HEK293 (cell line): ENCODE measurements around the gene RILP.

Experiments
- HIC1 ChIP-seq: fragments of 450-650 bp; formaldehyde crosslinking; IDR thresholded peaks from 2 replicates; pipeline ENCODE4 v1.5.1; 2016; ENCODE audit warnings: missing biosample characterization, missing genetic modification characterization
- OVOL3 ChIP-seq: fragments of 450-650 bp; formaldehyde crosslinking; IDR thresholded peaks from 2 replicates; pipeline ENCODE4 v1.5.1; 2016; ENCODE audit warnings: missing biosample characterization, missing genetic modification characterization
- YY1 ChIP-seq: fragments of 450-650 bp; formaldehyde crosslinking; IDR thresholded peaks from 2 replicates; pipeline ENCODE4 v1.5.1; 2018; ENCODE audit warnings: missing biosample characterization, missing genetic modification characterization
- ZBTB11 ChIP-seq: fragments of 450-650 bp; formaldehyde crosslinking; conservative IDR thresholded peaks from 2 replicates; pipeline ENCODE4 v1.5.1; 2016; ENCODE audit warnings: low read depth, missing biosample characterization, missing genetic modification characterization
- ZBTB17 ChIP-seq: fragments of 450-650 bp; formaldehyde crosslinking; IDR thresholded peaks from 2 replicates; pipeline ENCODE4 v1.5.1; 2016; ENCODE audit warnings: missing biosample characterization, missing genetic modification characterization
- ZNF114 ChIP-seq: fragments of 450-650 bp; formaldehyde crosslinking; IDR thresholded peaks from 2 replicates; pipeline ENCODE4 v1.5.0; 2017; ENCODE audit warnings: missing biosample characterization, missing genetic modification characterization
- ZNF121 ChIP-seq: fragments of 450-650 bp; formaldehyde crosslinking; IDR thresholded peaks from 2 replicates; pipeline ENCODE4 v1.5.1; 2016; ENCODE audit warnings: missing biosample characterization, missing genetic modification characterization
- ZNF175 ChIP-seq: fragments of 450-650 bp; formaldehyde crosslinking; IDR thresholded peaks from 2 replicates; pipeline ENCODE4 v1.5.1; 2016; ENCODE audit warnings: missing biosample characterization, missing genetic modification characterization
- ZNF184 ChIP-seq: fragments of 450-650 bp; IDR thresholded peaks from 2 replicates; pipeline ENCODE4 v1.5.1; 2018; ENCODE audit warnings: missing biosample characterization, mild to moderate bottlenecking, missing genetic modification characterization
- ZNF23 ChIP-seq: fragments of 450-650 bp; formaldehyde crosslinking; IDR thresholded peaks from 2 replicates; pipeline ENCODE4 v1.5.1; 2016; ENCODE audit warnings: missing biosample characterization, missing genetic modification characterization, borderline replicate concordance
- ZNF24 ChIP-seq: fragments of 450-650 bp; formaldehyde crosslinking; IDR thresholded peaks from 2 replicates; pipeline ENCODE4 v1.5.1; 2016; ENCODE audit warnings: missing biosample characterization, missing genetic modification characterization
- ZNF266 ChIP-seq: fragments of 450-650 bp; formaldehyde crosslinking; IDR thresholded peaks from 2 replicates; pipeline ENCODE4 v1.5.1; 2016; ENCODE audit warnings: missing biosample characterization, missing genetic modification characterization, low read depth
- ZNF354C ChIP-seq: fragments of 450-650 bp; formaldehyde crosslinking; IDR thresholded peaks from 2 replicates; pipeline ENCODE4 v1.5.1; 2016; ENCODE audit warnings: missing biosample characterization, missing genetic modification characterization, low read depth, borderline replicate concordance
- ZNF398 ChIP-seq: fragments of 450-650 bp; formaldehyde crosslinking; IDR thresholded peaks from 2 replicates; pipeline ENCODE4 v1.5.1; 2017; ENCODE audit warnings: missing biosample characterization, missing genetic modification characterization
- ZNF433 ChIP-seq: fragments of 450-650 bp; formaldehyde crosslinking; IDR thresholded peaks from 2 replicates; pipeline ENCODE4 v1.5.1; 2016; ENCODE audit warnings: missing biosample characterization, missing genetic modification characterization, low read depth
- ZNF530 ChIP-seq: fragments of 450-650 bp; formaldehyde crosslinking; IDR thresholded peaks from 2 replicates; pipeline ENCODE4 v1.5.1; 2016; ENCODE audit warnings: low read depth, missing biosample characterization, missing genetic modification characterization
- ZNF548 ChIP-seq: fragments of 450-650 bp; formaldehyde crosslinking; IDR thresholded peaks from 2 replicates; pipeline ENCODE4 v1.5.1; 2016; ENCODE audit warnings: missing biosample characterization, missing genetic modification characterization
- ZNF561 ChIP-seq: fragments of 450-650 bp; IDR thresholded peaks from 2 replicates; pipeline ENCODE4 v1.5.1; 2018; ENCODE audit warnings: missing biosample characterization, missing genetic modification characterization, borderline replicate concordance
- ZNF645 ChIP-seq: fragments of 450-650 bp; formaldehyde crosslinking; IDR thresholded peaks from 2 replicates; pipeline ENCODE4; 2016; ENCODE audit warnings: missing biosample characterization, missing genetic modification characterization
- ZNF654 ChIP-seq: fragments of 450-650 bp; formaldehyde crosslinking; IDR thresholded peaks from 2 replicates; pipeline ENCODE4 v1.5.1; 2016; ENCODE audit warnings: low read depth, missing biosample characterization, missing genetic modification characterization
- ZNF785 ChIP-seq: fragments of 450-650 bp; formaldehyde crosslinking; IDR thresholded peaks from 2 replicates; pipeline ENCODE4 v1.5.1; 2016; ENCODE audit warnings: missing biosample characterization, missing genetic modification characterization
- ZNF843 ChIP-seq: fragments of 450-650 bp; formaldehyde crosslinking; IDR thresholded peaks from 2 replicates; pipeline ENCODE4 v1.5.1; 2016; ENCODE audit warnings: missing biosample characterization, missing genetic modification characterization
- TF ChIP-seq, protein P1 (sequence below): fragments of 450-650 bp; formaldehyde crosslinking; IDR thresholded peaks from 2 replicates; pipeline ENCODE4 v1.5.1; 2016; ENCODE audit warnings: missing biosample characterization, missing genetic modification characterization
- TF ChIP-seq, protein P2 (sequence below): fragments of 450-650 bp; formaldehyde crosslinking; IDR thresholded peaks from 2 replicates; pipeline ENCODE4 v1.5.1; 2017; ENCODE audit warnings: missing biosample characterization, mild to moderate bottlenecking, missing genetic modification characterization, moderate library complexity

Gene RILP

GRCh38 chr17:1628856-1629503 is 20.7 kb downstream of the RILP start (continued):
- 0 out of 2 replicates have a peak, but pooled peaks have one; percentile 52 for TF ChIP-seq ZNF561
- no peak for TF ChIP-seq ZNF645
- TF ChIP-seq, protein P1, sequence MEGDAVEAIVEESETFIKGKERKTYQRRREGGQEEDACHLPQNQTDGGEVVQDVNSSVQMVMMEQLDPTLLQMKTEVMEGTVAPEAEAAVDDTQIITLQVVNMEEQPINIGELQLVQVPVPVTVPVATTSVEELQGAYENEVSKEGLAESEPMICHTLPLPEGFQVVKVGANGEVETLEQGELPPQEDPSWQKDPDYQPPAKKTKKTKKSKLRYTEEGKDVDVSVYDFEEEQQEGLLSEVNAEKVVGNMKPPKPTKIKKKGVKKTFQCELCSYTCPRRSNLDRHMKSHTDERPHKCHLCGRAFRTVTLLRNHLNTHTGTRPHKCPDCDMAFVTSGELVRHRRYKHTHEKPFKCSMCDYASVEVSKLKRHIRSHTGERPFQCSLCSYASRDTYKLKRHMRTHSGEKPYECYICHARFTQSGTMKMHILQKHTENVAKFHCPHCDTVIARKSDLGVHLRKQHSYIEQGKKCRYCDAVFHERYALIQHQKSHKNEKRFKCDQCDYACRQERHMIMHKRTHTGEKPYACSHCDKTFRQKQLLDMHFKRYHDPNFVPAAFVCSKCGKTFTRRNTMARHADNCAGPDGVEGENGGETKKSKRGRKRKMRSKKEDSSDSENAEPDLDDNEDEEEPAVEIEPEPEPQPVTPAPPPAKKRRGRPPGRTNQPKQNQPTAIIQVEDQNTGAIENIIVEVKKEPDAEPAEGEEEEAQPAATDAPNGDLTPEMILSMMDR = no peak
- no peak for TF ChIP-seq ZNF121 (tag by site-specific recombination)
- TF ChIP-seq HIC1 = no peak
- 0 out of 2 replicates have a peak, but pooled peaks have one; percentile 9 for TF ChIP-seq ZNF24 (tag by site-specific recombination)
- no peak for TF ChIP-seq ZNF175
- no peak for TF ChIP-seq ZNF398
- no peak for TF ChIP-seq ZNF23
- no peak for TF ChIP-seq ZBTB17 (tag by site-specific recombination)
- no peak for TF ChIP-seq ZNF433 (tag by site-specific recombination)
- TF ChIP-seq ZNF785 = no peak
- no peak for TF ChIP-seq YY1 (tag by site-specific recombination)
- TF ChIP-seq, protein P2, sequence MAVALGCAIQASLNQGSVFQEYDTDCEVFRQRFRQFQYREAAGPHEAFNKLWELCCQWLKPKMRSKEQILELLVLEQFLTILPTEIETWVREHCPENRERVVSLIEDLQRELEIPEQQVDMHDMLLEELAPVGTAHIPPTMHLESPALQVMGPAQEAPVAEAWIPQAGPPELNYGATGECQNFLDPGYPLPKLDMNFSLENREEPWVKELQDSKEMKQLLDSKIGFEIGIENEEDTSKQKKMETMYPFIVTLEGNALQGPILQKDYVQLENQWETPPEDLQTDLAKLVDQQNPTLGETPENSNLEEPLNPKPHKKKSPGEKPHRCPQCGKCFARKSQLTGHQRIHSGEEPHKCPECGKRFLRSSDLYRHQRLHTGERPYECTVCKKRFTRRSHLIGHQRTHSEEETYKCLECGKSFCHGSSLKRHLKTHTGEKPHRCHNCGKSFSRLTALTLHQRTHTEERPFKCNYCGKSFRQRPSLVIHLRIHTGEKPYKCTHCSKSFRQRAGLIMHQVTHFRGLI (tag by site-specific recombination) = no peak
- no peak for TF ChIP-seq ZNF354C
- no peak for TF ChIP-seq ZNF184 (tag by site-specific recombination)
- TF ChIP-seq ZNF266 = no peak
- TF ChIP-seq ZBTB11 (tag by site-specific recombination) = no peak; the same call in 1 of the 2 replicates
- no peak for TF ChIP-seq ZNF530 (tag by site-specific recombination)
- no peak for TF ChIP-seq OVOL3
- TF ChIP-seq ZNF114 (tag by site-specific recombination) = no peak
- TF ChIP-seq ZNF548 (tag by site-specific recombination) = no peak
- no peak for TF ChIP-seq ZNF654 (tag by site-specific recombination)
- no peak for TF ChIP-seq ZNF843
